HG03342 (cell line): Measurements from ENCODE around the gene BPIFB6.

Experiments used
- ATAC-seq: cut with Tn5 transposase; IDR thresholded peaks from one replicate; pipeline ENCODE4 v1.9.1; 2021; ENCODE audit warnings: mild to moderate bottlenecking, moderate library complexity; ENCODE audit not compliant: unreplicated experiment

The BPIFB6 gene

DNA sequence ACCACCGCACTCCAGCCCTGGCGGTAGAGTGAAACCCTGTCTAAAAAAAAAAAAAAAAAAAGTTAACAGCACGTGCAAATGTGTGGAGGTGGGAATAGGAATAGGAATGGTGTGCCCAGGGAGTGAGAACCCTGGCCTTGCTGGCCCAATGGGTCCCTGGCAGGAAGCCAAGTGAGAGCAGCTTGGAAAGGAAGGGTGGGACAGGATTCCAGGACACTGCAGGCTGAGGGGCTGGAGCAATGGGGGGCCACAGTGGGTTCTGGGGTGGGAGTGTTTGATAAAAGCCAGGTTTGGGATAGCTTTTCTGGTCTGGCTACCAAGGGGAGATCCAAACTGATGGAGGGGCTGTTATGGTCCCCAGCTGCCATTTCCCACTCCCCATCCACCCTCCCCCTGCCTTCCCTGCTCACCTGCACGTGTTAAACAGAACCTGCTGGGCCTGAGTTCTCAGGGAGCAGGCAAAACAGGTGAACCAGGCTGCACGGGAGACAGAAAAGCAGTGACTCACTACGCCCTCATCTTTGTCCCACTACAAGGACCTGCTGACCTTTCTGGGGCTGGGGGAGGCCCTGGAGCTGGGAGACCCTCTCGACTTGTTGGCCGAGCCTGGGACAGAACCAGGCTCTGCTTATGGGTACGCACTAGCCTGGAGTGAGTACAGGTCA, 30.5 kb upstream of the BPIFB6 start:
- ATAC-seq: no peak

DNA sequence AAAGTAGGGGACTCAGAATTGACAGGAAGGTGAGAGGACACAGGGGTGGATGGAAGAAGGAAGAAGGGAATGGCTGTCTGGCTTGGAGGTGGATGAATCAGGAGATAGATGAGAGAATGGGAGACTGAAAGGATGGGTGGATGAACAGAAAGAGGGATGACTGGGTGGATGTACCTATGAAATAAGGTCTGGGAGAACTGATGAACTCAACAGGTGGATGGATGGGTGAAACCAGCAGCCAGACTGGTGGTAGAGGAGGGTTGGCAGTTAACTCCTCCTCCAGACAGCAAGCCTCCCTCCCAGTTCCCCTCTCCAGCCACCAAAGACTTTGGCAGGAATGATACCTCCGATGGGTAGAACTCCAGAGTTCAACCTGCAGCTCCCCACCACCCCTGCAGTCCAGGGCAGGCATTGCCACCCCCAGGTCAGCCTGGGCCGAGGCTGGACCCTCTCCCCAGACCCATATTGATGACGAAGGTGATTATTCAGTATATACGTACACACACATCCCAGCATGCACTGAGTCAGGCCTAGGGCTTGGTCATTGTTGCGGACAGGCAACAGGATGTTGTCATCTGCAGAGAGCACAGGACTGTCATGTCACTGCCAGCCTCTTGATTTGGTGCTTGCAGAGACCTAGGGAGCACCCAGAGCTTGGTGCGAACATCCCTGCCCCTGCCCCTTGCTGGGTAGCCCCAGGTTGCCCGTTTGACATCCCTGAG, 29.2 kb upstream of the BPIFB6 start:
- ATAC-seq: no peak

DNA sequence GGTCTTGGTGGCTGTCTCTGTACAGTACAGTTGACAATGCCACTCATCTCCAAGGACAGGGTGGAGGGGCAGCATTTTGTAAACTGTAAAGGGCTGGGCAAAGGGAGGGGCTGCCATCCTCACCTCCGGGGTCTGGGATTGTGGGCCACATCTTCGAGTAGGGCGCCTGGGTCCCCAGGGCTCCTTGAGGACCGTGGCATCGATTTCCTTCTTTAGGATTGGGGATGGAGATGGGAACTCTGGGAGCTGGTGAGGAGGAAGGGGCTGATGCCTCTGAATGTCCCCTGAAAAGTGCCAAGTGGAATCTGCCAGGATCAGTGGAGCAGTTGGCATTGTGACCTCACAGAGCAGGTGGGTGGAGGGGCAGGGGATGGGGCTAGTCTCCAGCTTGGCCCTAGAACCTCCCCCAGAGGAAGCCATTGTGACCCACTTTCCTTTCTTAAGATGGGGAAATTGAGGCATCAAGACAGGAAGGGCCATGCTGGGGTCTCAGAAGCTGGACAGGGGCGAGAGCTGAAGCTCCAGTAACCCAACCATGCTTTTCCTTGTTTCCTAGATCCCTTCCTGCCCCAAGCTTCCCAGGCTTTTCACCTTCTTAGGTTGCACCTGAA, 27.2 kb upstream of the BPIFB6 start, which contains the start of gene SUN5:
SUN5 (minus strand) TSS at position 293 of the 611 bp plus-strand sequence; CDS start at position 200, 93 bp downstream.
- ATAC-seq: no peak

DNA sequence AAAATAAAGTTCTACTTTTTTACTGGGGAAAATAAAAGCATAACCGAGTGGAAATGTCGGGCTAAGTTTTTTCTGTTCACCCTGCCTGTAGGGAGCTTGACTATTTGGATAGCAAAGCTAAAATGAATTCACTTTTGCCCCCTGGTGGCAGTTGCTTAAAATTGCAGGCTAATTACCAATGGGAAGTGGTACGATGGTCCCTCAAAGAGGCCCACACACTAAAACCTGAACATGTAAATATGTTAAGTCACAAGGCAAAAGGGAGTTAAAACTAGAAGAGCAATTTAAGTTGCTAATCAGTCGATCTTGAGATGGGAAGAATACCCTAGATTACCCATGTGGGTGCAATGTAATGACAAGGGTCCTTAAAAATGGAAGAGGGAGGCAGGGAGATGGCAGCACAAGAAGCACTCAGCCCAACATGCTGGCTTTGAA, 26.3 kb upstream of the BPIFB6 start:
- no peak for ATAC-seq

DNA sequence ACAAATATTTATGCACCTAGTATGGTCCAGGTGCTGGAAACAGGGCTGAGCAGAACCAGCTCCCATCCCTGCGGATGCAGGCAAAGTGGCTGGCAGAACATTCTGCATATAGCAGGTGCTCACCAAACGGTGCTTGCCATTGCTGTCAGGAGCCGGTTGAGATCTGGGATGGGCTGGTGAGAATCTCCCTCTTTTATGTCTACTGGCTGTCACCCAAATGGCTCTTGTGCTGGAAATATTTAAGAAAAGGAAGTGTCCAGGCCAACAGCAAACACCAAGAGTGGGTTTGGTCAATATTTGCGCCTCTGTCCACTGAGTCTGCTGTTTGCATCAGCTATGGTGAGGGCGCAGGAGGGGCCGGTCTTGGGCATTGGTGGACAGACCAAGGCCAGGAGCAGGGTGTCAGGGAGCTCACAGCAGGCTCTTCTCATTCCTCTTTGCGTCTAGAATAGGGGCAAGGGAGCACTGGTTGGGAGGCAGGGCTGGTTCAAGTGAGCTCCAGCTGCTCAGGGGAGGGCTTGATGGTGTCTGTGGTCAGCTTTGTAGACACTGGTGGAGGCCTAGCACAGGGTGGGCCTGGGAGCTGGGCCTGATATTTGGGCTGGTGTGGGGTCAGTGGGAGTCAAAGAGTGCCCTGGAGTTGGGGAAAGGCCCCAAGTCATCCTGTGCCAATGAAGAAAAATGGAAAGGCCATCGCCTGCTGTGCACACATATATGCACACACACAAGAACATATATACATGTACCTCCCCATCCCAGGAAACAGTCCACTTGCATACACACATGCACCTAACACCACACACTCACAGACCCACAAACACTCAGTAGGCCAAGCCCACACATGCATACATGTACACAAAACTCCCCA, 25.3 kb upstream of the BPIFB6 start:
- ATAC-seq: no peak

DNA sequence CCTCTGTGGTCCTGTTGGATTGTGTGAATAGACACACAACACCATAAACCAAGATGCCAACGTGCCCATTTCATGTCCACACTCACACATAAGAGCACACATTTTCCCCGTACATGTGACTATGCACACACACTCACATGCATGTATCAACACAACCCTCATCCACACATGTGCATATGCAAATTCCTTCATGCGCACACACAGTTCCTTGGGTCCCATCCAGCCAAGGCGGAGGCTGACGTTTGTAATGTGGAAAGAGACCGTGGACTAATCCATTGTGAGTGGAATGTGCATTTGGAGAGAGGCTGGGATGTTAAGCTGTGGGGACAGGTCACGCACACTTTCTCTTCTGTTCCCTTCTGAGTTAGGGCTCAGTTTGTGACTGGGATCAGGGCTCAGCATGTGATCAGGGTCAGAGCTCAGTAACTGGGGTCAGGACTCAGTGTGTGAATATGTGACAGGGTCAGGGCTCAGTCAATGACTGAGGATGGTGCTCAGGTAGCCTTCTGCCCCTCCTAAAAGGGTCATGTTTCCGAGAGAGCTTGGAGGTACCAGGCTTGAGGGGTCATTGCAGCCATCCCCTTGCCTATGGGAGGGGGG, 24.6 kb upstream of the BPIFB6 start:
- no peak for ATAC-seq

DNA sequence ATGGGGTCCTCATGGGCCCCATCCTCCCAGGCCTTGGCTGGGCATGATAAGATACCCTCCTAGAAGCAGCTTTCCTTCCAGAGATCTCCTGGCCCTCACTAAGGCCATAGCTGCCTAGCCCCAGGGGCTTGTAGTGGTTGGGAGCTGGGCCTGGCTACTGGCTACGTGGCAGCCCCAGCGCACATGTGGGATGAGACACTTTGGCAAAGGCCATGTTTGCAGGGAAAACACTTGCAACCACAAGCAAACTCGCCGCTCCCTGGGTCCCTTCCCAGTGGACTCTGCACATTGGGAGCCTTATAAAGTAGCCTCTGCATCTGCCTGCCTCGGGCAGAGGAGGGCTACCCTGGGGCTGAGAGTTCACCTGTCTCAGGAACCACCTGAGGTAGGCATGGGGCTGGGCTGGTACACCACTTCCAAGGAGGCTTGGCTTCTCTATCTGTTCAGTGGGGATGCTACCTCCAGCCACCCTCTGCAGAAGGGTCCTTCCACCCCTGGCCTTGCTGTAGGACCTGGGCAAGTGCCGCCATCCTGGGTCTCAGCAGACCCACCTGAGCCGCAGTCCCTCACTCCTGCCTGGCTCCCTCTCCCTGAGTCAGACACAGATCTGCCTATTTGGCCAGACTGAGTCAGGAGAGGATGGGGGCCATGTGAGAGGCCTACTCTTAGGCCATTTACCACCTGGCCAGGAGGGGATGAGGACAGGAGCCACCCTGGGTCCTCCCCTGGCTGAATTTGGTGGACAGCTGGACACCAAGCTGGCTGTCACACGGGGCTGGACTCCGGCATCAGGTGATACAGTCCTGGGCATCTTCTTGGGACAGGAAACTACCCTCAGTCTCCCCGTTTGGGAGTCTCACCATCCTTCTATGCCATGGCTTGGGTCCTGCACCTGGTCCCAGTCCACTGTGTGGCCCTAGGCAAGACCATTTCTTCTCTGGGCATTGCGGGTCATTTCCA, 23.8 kb upstream of the BPIFB6 start, which contains the start of gene BPIFB2:
BPIFB2 (plus strand) TSS at position 329 of the 960 bp plus-strand sequence. CDS start 871 bp downstream, outside the sequence.
- ATAC-seq: no peak

DNA sequence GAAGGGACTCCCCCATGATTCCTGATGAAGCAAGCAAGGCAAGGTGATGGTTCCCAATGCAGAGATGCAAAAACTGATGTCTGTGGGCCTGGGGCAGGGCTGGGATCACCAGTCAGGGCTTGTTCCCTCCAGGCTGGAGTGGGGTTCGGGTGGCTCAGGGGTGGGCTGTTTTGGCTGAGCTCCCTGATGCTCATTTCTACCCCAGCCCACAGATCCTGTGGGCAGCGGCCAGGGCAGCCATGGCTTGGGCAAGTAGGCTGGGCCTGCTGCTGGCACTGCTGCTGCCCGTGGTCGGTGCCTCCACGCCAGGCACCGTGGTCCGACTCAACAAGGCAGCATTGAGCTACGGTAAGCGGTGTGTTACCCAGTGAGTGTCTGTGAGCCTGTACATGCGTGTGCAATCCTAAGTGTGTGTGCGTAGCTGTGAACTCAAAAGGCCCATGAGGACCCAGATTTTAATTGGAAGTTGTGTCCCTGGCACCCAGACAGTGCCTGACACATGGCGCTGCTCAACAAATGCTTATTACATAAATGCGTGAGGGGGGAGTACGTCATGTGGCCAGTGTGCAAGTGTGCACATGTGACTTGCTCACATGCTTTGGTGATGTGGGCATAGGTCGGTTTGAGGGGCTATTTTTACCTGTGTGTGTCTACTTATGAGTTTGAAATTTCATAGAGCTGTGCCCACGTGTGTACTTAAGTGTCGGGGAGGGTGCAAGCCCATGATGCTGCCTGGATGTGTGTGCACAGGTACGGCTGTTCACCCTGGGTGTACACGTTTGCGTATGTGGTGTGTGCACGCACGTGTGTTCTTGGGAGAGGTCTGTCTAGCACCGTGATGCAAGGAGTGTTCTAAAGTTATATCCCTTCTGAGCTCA, 22.9 kb upstream of the BPIFB6 start:
- no peak for ATAC-seq

DNA sequence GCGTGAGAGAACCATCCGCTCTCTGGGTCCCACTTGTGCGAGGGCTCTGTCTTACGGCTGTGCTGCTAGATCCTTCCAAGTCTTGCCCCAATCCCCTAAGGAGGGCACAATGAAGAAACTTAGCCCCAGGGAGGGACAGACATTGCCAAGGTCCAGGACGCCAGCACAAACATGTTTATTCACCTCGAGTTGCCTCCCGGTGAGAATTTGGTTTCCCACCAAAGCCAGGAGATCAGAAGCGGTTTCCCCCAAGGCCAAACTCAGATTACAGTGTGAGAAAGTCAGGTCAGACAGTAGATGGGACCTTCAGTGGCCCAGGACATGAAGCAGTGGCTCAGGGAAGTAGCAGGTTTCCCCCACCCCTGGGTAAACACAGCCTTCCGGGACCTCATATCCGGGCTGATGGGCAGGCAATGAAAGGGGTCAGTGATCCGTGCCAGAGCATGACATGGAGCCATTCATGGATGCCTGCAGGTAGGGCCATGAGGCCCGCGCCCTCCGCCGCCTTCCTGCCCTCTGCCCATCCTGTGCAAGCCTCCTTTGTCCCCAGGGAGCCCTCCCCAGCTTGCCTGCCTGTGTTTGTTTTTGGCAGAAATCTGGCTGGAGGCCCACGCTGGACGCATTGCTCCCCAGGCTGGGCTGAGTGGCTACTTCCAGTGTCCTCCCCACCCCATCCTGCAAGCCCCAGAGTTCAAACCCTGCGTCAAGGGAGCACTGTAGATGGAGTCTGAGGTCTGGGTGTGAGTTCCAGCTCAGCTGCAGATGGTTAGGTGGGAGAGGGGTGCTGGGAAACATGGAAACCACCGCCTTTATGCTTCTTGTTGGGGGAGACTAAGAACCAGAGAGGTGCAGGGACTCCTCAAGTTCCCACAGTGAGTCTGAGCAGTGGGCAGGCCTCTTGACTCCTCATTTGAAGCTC, 22.0 kb upstream of the BPIFB6 start:
- ATAC-seq: no peak

DNA sequence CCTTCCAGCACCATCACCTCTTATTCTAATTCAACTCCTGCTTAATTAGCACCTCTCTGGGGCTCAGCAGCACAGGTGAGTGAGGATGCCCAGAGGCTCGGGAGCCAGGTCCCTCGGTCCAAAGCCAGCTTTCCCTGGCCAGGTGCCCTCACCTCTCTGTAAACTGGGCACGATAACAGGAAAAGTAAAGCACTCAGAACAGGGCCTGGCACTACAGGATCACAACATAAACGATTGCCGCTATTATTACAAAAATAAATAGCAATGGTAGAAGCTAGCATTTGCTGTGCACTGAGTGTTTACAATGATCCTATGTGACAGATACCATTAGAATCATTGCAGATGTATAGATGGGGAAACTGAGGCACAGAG, 21.3 kb upstream of the BPIFB6 start:
- ATAC-seq: no peak

DNA sequence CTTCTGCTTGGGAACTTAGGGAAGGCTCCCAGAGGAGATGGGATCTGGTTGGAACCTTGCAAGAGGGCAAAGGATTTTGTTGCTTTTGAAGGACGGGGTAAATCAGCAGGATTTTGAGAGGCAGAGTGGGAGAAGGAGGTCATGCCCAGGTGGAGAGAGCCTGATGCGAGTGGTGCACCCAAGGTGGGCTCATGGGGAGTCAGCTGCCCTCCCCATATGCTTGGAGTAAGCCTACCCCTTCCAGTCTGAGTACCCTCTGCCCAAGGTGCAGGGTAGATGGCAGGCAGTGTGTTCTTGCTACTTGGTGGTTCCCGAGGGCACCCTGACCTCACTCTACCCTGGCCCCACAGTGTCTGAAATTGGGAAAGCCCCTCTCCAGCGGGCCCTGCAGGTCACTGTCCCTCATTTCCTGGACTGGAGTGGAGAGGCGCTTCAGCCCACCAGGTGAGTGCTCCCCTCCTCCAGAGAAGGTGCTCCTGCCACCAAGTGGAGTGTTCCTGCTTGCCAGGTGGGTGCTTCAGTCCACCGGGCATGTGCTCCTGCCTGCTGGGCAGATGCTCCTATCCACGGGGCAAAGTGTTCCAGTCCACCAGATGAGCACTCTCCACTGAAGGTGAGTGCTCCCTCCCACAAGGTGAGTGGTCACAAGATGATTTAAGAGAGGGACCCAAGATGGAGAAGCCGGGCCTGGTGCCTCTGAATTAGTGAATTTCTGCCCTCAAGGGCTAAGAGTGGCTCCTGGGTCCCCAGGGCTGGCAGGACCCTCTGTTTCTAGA, 20.6 kb upstream of the BPIFB6 start:
- no peak for ATAC-seq

DNA sequence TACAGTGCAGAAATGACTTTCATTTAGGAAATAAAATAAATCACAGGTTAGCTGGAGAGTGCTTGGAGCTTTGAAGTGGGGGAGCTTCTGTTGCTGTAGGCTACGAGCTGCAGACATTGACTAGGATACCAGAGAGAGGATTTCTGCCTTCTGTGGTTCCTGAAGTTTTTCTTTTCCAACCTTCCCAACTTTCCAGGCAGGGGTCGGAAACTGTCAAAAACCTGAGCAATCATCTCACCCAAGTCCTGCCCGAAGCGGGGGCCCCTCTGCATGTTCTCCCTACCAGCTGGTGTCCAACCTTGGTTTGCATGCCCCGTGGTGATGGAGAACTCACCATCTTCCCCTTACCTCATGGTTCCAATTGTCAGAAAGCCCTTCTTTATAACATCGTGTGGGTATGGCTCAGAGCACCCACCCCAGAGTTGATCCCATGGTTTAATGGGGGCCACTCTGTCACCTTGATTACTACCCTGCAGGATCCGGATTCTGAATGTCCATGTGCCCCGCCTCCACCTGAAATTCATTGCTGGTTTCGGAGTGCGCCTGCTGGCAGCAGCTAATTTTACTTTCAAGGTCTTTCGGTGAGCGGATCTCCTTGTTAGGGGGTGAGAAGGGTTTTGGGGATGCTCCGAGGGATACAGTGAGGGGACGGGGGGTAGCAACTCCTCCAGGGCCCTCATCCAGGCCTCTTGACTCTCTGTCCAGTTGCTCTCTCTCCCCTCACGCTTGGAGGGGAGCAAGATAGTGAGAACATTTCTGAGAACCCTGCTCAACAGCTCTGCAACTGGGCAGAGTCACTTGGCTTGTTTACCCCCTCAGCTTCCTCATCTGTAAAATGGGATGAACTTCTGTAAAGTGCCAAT, 18.9 kb upstream of the BPIFB6 start:
- ATAC-seq: no peak

DNA sequence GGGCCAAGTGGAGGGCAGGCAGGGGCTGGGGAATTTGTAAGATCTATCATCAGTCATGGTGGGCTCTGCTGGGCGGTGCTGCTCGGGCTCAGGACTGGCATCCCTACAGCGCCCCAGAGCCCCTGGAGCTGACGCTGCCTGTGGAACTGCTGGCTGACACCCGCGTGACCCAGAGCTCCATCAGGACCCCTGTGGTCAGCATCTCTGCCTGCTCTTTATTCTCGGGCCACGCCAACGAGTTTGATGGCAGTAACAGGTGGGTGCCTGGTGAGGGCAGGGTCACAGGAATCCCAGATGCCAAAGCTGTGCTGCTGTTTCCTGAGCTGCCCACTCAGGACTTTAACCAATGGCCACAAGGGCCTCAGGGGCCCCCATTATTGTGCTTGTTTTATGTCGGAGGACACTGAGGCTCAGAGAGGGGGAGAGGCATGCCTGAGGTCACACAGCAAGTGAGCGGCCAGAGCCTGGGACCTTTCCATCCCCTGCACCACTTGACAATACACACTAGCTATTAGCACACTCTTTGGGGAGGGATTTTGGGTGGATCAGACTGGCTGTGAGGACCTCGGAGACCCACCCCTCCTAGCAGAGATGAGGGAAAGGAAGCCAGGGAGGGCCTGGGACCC, 17.6 kb upstream of the BPIFB6 start:
- ATAC-seq: no peak

DNA sequence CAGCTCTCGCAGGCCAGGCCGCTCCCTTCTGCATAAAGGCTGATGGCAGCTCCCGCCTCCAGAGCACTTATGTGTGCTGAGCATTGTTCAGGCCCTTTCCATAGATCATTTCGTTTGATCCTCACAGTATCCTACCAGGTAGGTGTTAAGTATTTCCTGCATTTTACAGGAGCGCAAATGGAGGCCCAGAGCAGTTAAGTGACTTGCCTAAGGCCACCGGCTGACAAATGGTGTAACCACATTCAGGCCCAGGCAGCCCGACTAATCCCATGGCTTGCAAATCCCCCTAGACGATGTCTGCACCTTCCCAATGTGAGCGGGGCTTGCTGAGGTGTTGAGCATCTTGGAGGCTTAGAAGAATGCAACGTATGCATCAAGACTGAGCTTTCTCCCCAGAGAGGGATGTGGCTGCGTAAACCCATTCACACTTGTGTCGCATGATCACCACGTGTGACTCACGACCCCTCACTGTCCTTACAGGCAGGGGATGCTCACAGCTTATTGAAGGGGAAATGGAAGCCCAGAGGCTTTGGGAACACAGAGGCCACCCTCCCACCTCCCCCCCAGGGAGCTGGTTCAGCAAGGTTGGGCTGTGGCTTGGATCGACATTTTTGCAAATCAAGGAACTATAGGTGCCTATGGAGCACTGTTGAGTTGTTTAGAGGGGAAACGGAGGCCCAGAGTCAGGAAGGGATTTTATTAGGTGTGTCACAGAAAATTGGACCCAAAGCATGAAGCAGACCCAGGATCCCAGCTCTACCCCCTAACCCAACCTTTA, 16.9 kb upstream of the BPIFB6 start:
- ATAC-seq: no peak

DNA sequence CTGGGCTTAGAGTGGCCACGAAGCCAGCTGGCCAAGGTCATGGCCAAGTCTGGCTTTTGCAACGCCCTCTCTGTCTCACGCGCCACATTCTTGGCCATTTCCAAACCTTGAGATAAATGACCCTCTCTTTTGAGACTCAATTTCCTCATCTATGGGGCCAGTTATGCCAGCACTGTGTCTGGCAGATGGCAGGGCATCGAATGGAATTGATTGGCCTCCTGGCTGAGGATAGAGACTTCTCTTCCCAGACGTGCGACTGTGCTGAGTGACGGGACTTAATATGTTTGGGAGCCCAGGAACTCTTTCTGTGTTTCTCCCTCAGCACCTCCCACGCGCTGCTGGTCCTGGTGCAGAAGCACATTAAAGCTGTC, 16.3 kb upstream of the BPIFB6 start:
- ATAC-seq: no peak
